Glutamatergic neuron (in vitro differentiated cells): ENCODE data around the gene HIPK2. TPM values are rescaled to one million over a fixed set of nuclear protein-coding genes. Genes with fewer than 3 reads are reported as not detected.

Experiments used
- DNase-seq: peaks from one replicate; pipeline ENCODE4 v3.0.0; 2022
- H3K27ac Mint-ChIP-seq: one replicate; pipeline ENCODE4 v1.8.0; 2020; ENCODE audit warnings: mild to moderate bottlenecking, mixed read lengths, inconsistent platforms; ENCODE audit not compliant: unreplicated experiment
- H3K27me3 Mint-ChIP-seq: one replicate; pipeline ENCODE4 v1.8.0; 2020; ENCODE audit warnings: mild to moderate bottlenecking, moderate library complexity, mixed read lengths, inconsistent platforms; ENCODE audit not compliant: unreplicated experiment
- H3K36me3 Mint-ChIP-seq: one replicate; pipeline ENCODE4 v1.8.0; 2020; ENCODE audit warnings: mild to moderate bottlenecking, mixed read lengths, inconsistent platforms; ENCODE audit not compliant: unreplicated experiment
- H3K4me1 Mint-ChIP-seq: one replicate; pipeline ENCODE4 v1.8.0; 2020; ENCODE audit warnings: mild to moderate bottlenecking, low read depth, mixed read lengths, inconsistent platforms; ENCODE audit not compliant: unreplicated experiment
- H3K4me3 Mint-ChIP-seq: one replicate; pipeline ENCODE4 v1.8.0; 2020; ENCODE audit warnings: mild to moderate bottlenecking, mixed read lengths, inconsistent platforms; ENCODE audit not compliant: unreplicated experiment
- H3K9me3 Mint-ChIP-seq: one replicate; pipeline ENCODE4 v1.8.0; 2020; ENCODE audit warnings: mild to moderate bottlenecking, moderate library complexity, mixed read lengths, inconsistent platforms; ENCODE audit not compliant: unreplicated experiment
- CTCF ChIP-seq: fragments of 200-600 bp; sonication (generic); IDR thresholded peaks from one replicate; pipeline ENCODE4 v1.5.0; 2021; ENCODE audit not compliant: partially characterized antibody, unreplicated experiment
- total RNA-seq: library from RNA; stranded (reverse); fragmentation: NEBNext Ultra II Directional; extraction: Animal tissue kit (Norgen Biotek cat#: 25700); gene quantifications from one replicate; pipeline ENCODE4 v1.2.1, GENCODE V29; 2021; ENCODE audit not compliant: unreplicated experiment

Gene HIPK2
- total RNA-seq, 1 donor from 2014 or later, result 36.9 TPM

- Mint-ChIP-seq H3K27ac (no peak overlapping the region), H3K4me3 (no peak overlapping the region), H3K27me3 (no peaks in the 10 kb centered on the region), H3K4me1 (no peaks in the 10 kb centered on the region), H3K9me3 (peaks cover 6% of the 10 kb centered on the region), H3K36me3 (peaks cover 24% of the 10 kb centered on the region)
- DNase-seq, result no peak
- no peak for TF ChIP-seq CTCF
These were observed 150.0 kb downstream of the HIPK2 start for GRCh38 chr7:139627831-139628230.

GRCh38 chr7:139626817-139627216, 151.0 kb downstream of the HIPK2 start:
- Mint-ChIP-seq H3K36me3 (peaks cover 24% of the 10 kb centered on the region), H3K4me3 (no peak overlapping the region), H3K27ac (no peak overlapping the region), H3K9me3 (peaks cover 6% of the 10 kb centered on the region), H3K4me1 (no peaks in the 10 kb centered on the region), H3K27me3 (no peaks in the 10 kb centered on the region)
- TF ChIP-seq CTCF, result no peak
- no peak for DNase-seq

- no peaks in the 10 kb centered on the region for H3K4me1 Mint-ChIP-seq
- no peak for TF ChIP-seq CTCF
- no peak for DNase-seq
- no peaks in the 10 kb centered on the region for H3K27me3 Mint-ChIP-seq
- H3K9me3 Mint-ChIP-seq, result peaks cover 6% of the 10 kb centered on the region
- peaks cover 10% of the 10 kb centered on the region for H3K36me3 Mint-ChIP-seq
- H3K4me3 Mint-ChIP-seq, result no peak overlapping the region
- H3K27ac Mint-ChIP-seq, result no peak overlapping the region
These were observed 154.3 kb downstream of the HIPK2 start for GRCh38 chr7:139623518-139623917.

GRCh38 chr7:139620676-139621344, 157.0 kb downstream of the HIPK2 start:
- no peak overlapping the region for H3K27ac Mint-ChIP-seq
- peaks cover 6% of the 10 kb centered on the region for H3K9me3 Mint-ChIP-seq
- peak; percentile 77 for DNase-seq
- peaks cover 7% of the 10 kb centered on the region for H3K4me1 Mint-ChIP-seq
- peaks cover 14% of the 10 kb centered on the region for H3K36me3 Mint-ChIP-seq
- H3K4me3 Mint-ChIP-seq, result no peak overlapping the region
- H3K27me3 Mint-ChIP-seq, result no peaks in the 10 kb centered on the region
- TF ChIP-seq CTCF, result peak; percentile 83

GRCh38 chr7:139619367-139619657, 158.5 kb downstream of the HIPK2 start:
- Mint-ChIP-seq H3K9me3 (peaks cover 2% of the 10 kb centered on the region), H3K4me3 (no peak overlapping the region), H3K4me1 (peaks cover 7% of the 10 kb centered on the region), H3K36me3 (peaks cover 5% of the 10 kb centered on the region), H3K27ac (no peak overlapping the region), H3K27me3 (no peaks in the 10 kb centered on the region)
- DNase-seq, result no peak
- TF ChIP-seq CTCF, result no peak
